Dendritic cell treated with granulocyte-macrophage colony-stimulating factor and Interleukin-4, amounts not matched to agents 40 ng/mL and 50 ng/mL, for 4 days (primary cell): ENCODE results near the gene GAR1.
"Not testable (repeated sequence)": the region's sequence is repeated elsewhere in the genome, so short reads cannot be mapped to it uniquely, and the experiment has no call there.

Experiments used
- H3K27ac Mint-ChIP-seq: one replicate; pipeline ENCODE4 v1.8.0; 2022; ENCODE audit warnings: mild to moderate bottlenecking, mixed read lengths
- H3K27me3 Mint-ChIP-seq: one replicate; pipeline ENCODE4 v1.8.0; 2022; ENCODE audit warnings: mild to moderate bottlenecking, mixed read lengths
- H3K36me3 Mint-ChIP-seq: one replicate; pipeline ENCODE4 v1.8.0; 2022; ENCODE audit warnings: low read depth, mixed read lengths
- H3K4me1 Mint-ChIP-seq: one replicate; pipeline ENCODE4 v1.8.0; 2022; ENCODE audit warnings: low read depth, mixed read lengths
- H3K4me3 Mint-ChIP-seq: one replicate; pipeline ENCODE4 v1.8.0; 2022; ENCODE audit warnings: mild to moderate bottlenecking, moderate library complexity, mixed read lengths
- H3K9me3 Mint-ChIP-seq: one replicate; pipeline ENCODE4 v1.8.0; 2022; ENCODE audit warnings: mixed read lengths
- intact Hi-C: fragments of 100-400 bp; cut with micrococcal nuclease; formaldehyde crosslinking; loops from one replicate; pipeline ENCODE4 v1.15.0; 2022

GAR1 gene

GRCh38 chr4:109859426-109860300 lies 44.1 kb downstream of the GAR1 start:
- intact Hi-C loops, H3K36me3 Mint-ChIP-seq, H3K27ac Mint-ChIP-seq, H3K4me3 Mint-ChIP-seq, H3K27me3 Mint-ChIP-seq, H3K4me1 Mint-ChIP-seq: not testable (repeated sequence)
- peaks cover 32% of the 10 kb centered on the region for H3K9me3 Mint-ChIP-seq

DNA sequence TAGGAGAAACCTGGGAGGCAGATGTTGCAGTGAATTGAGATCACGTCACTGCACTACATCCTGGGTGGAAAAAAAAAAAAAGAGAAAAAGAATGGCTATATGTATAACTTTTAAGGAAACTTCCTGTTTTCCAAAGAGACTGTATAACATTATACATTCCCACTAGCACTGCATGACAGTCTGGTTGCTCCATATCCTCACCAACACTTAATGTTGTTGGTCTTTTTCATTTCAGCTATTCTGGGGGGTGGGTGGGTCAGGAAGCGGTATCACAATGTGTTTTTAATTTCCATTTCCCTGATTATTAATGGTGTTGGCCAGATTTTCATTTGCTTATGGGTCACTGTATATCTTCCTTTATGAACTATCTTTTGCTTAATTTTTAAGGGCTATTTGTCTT lies 45.7 kb downstream of the GAR1 start:
- Mint-ChIP-seq H3K36me3 (no peaks in the 10 kb centered on the region), H3K27me3 (no peaks in the 10 kb centered on the region), H3K4me1 (no peaks in the 10 kb centered on the region), H3K9me3 (peaks cover 20% of the 10 kb centered on the region), H3K27ac (no peak overlapping the region), H3K4me3 (no peak overlapping the region)
- intact Hi-C loops: no loop called here

- no peak overlapping the region for H3K27ac Mint-ChIP-seq
- intact Hi-C loops: no loop called here
- no peaks in the 10 kb centered on the region for H3K27me3 Mint-ChIP-seq
- H3K9me3 Mint-ChIP-seq: peaks cover 20% of the 10 kb centered on the region
- H3K36me3 Mint-ChIP-seq: no peaks in the 10 kb centered on the region
- H3K4me3 Mint-ChIP-seq: no peak overlapping the region
- no peaks in the 10 kb centered on the region for H3K4me1 Mint-ChIP-seq
Measured at GRCh38 chr4:109861916-109862511, 46.5 kb downstream of the GAR1 start.

DNA sequence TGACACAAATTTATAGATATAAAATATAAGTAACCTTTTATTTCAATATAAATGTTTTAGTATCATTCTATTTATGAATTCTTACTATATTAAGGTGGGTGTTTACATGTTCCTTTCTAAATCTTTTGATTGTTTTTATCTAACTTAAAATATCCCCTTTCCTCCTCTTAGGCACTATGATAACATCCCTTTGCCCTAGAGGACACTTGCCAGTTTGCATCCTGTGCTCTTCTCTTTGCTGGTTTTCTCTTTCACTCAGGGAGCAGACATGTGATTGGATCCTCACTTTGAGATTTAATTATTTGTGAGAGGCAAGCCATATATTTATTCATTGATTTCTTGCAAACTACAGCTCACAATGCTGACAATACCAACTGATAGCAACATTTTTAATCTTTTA lies 48.6 kb downstream of the GAR1 start:
- peaks cover 8% of the 10 kb centered on the region for H3K9me3 Mint-ChIP-seq
- intact Hi-C loops: no loop called here
- no peaks in the 10 kb centered on the region for H3K36me3 Mint-ChIP-seq
- no peak overlapping the region for H3K27ac Mint-ChIP-seq
- no peaks in the 10 kb centered on the region for H3K27me3 Mint-ChIP-seq
- no peaks in the 10 kb centered on the region for H3K4me1 Mint-ChIP-seq
- H3K4me3 Mint-ChIP-seq: no peak overlapping the region

GRCh38 chr4:109870061-109870460 lies 54.5 kb downstream of the GAR1 start:
- intact Hi-C loops: no loop called here
- Mint-ChIP-seq H3K4me1 (no peaks in the 10 kb centered on the region), H3K4me3 (no peak overlapping the region), H3K27ac (no peak overlapping the region), H3K9me3 (no peaks in the 10 kb centered on the region), H3K36me3 (no peaks in the 10 kb centered on the region), H3K27me3 (no peaks in the 10 kb centered on the region)

DNA sequence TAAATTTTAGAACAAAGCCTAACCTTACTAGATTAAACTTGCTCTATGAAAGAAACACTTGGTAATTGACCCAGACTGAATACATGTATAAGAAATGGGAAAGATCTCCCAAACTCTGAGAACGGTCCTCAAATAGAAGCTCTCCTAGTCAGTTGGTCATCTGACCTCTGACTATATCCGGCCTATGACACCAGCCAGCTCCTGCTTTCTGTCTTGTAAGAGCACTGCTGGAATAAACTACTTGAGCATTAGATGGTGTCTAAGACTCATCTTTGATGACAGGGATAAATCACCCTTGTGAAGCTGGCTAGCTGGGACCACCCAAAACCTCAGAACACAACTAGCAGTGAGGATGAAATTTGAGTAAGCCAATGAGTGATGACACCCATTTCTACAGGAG lies 56.5 kb downstream of the GAR1 start:
- intact Hi-C loops: no loop called here
- Mint-ChIP-seq H3K4me3 (no peak overlapping the region), H3K9me3 (no peaks in the 10 kb centered on the region), H3K36me3 (no peaks in the 10 kb centered on the region), H3K27ac (no peak overlapping the region), H3K27me3 (no peaks in the 10 kb centered on the region), H3K4me1 (no peaks in the 10 kb centered on the region)

DNA sequence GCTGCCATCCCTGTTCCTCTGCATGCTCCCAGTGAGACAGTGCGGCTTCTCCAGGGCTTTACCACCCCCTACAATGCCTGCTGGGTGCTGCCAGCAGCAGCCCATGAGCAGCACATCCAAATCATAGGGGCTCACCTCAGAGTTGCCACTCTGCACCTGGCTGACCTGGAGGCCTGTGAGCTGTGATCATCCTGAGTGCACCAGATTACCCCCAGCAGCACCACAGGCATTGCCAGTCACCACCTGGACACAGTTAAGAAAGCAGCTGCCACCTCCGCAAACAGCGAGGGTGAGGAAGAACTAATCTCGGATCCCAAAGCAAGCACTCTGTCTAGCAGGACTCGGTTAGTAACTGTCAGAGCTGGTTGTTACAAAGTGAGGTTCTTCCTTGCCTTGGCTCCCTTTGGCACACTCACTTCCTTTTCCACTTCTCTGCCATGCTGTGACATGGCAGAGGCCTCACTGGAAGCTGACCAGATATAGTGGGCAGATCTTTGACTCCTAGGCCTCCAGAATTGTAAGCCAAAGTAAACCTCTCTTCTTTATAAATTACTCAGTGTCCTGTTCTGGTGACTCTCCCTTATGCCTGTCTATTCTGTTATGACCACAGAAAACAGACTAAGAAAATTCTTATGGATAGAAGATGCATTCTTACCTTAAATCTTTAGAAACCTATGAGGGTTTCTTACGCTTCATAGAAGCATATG lies 57.5 kb downstream of the GAR1 start:
- Mint-ChIP-seq H3K36me3 (no peaks in the 10 kb centered on the region), H3K4me1 (no peaks in the 10 kb centered on the region)

GRCh38 chr4:109873791-109874514 lies 58.4 kb downstream of the GAR1 start:
- Mint-ChIP-seq H3K4me1 (no peaks in the 10 kb centered on the region), H3K4me3 (no peak overlapping the region), H3K36me3 (no peaks in the 10 kb centered on the region), H3K27ac (no peak overlapping the region), H3K9me3 (no peaks in the 10 kb centered on the region), H3K27me3 (no peaks in the 10 kb centered on the region)
- intact Hi-C loops: no loop called here

More for the DNA sequence above, 57.5 kb downstream of the GAR1 start:
- intact Hi-C loops: no loop called here
- H3K27ac Mint-ChIP-seq: no peak overlapping the region
- no peaks in the 10 kb centered on the region for H3K9me3 Mint-ChIP-seq
- H3K4me3 Mint-ChIP-seq: no peak overlapping the region
- no peaks in the 10 kb centered on the region for H3K27me3 Mint-ChIP-seq
